Mesenchymal stem cell (in vitro differentiated cells and primary cell): ENCODE measurements around the gene SLC35A2.

ENCODE experiments used
- DNase-seq: peaks from one replicate; pipeline ENCODE4 v3.0.0-alpha.2; 2013
- H2AFZ ChIP-seq: one replicate; pipeline ENCODE4 v1.6.1; 2013; ENCODE audit warnings: low read depth, mild to moderate bottlenecking, control low read depth, inconsistent platforms, low read length, moderate library complexity
- H2AK5ac ChIP-seq: 2 replicates; pipeline ENCODE4 v1.6.1; 2013; ENCODE audit warnings: low read length, moderate library complexity, mild to moderate bottlenecking, inconsistent platforms; ENCODE audit not compliant: severe bottlenecking
- H2BK120ac ChIP-seq: one replicate; pipeline ENCODE4 v1.6.1; 2013; ENCODE audit warnings: low read depth, mild to moderate bottlenecking, inconsistent platforms, low read length, moderate library complexity
- H2BK12ac ChIP-seq, 2 experiments: one replicate each; pipeline ENCODE4 v1.6.1; 2013; ENCODE audit warnings: inconsistent platforms in 2 of 2, low read length in 2 of 2, mild to moderate bottlenecking in 2 of 2, moderate library complexity in 2 of 2, control low read depth in 1 of 2
- H2BK15ac ChIP-seq: one replicate; pipeline ENCODE4 v1.6.1; 2013; ENCODE audit warnings: mild to moderate bottlenecking, low read depth, inconsistent platforms; ENCODE audit not compliant: poor library complexity, severe bottlenecking
- H2BK5ac ChIP-seq: 2 replicates; pipeline ENCODE4 v1.6.1; 2013; ENCODE audit warnings: low read depth, mild to moderate bottlenecking, low read length, control low read depth, inconsistent platforms; ENCODE audit not compliant: poor library complexity, severe bottlenecking
- H3K14ac ChIP-seq, 2 experiments: one replicate each; pipeline ENCODE4 v1.6.1; 2013; ENCODE audit warnings: inconsistent platforms in 2 of 2, low read length in 2 of 2, control low read depth in 1 of 2, mild to moderate bottlenecking in 1 of 2, moderate library complexity in 1 of 2
- H3K18ac ChIP-seq, 2 experiments: one replicate each; pipeline ENCODE4 v1.6.1; 2013; ENCODE audit warnings: inconsistent platforms in 2 of 2, low read length in 2 of 2, control low read depth in 1 of 2, low read depth in 1 of 2, mild to moderate bottlenecking in 1 of 2
- H3K23ac ChIP-seq, 2 experiments: one replicate each; pipeline ENCODE4 v1.6.1; 2013; ENCODE audit warnings: inconsistent platforms in 2 of 2, low read length in 2 of 2, mild to moderate bottlenecking in 2 of 2, moderate library complexity in 2 of 2, control low read depth in 1 of 2
- H3K27ac ChIP-seq: 2 replicates; pipeline ENCODE4 v1.5.1; 2013; ENCODE audit warnings: mild to moderate bottlenecking, moderate library complexity, low read length, control low read depth, inconsistent platforms; ENCODE audit not compliant: poor library complexity, severe bottlenecking
- H3K27me3 ChIP-seq, 2 experiments: 2 replicates each; pipeline versions ENCODE4 v1.6.1 to v1.7.0; 2013; ENCODE audit warnings: low read length in 2 of 2, mild to moderate bottlenecking in 2 of 2, moderate library complexity in 2 of 2, control low read depth in 1 of 2, inconsistent platforms in 1 of 2; ENCODE audit not compliant: control insufficient read depth in 1 of 2, insufficient read depth in 1 of 2
- H3K36me3 ChIP-seq, 2 experiments: 2 replicates each; pipeline versions ENCODE4 v1.6.1 to v1.7.0; 2013; ENCODE audit warnings: low read length in 2 of 2, control low read depth in 1 of 2, inconsistent platforms in 1 of 2, low read depth in 1 of 2, mild to moderate bottlenecking in 1 of 2; ENCODE audit not compliant: insufficient read depth in 2 of 2, control insufficient read depth in 1 of 2
- H3K4ac ChIP-seq, 2 experiments: one replicate each; pipeline ENCODE4 v1.6.1; 2013; ENCODE audit warnings: inconsistent platforms in 2 of 2, low read length in 2 of 2, mild to moderate bottlenecking in 2 of 2, moderate library complexity in 2 of 2, control low read depth in 1 of 2, low read depth in 1 of 2
- H3K4me1 ChIP-seq: 2 replicates; pipeline ENCODE4 v1.6.1; 2013; ENCODE audit warnings: low read depth, low read length, control low read depth; ENCODE audit not compliant: control insufficient read depth, insufficient read depth
- H3K4me2 ChIP-seq: 2 replicates; pipeline ENCODE4 v1.6.1; 2013; ENCODE audit warnings: low read length, mild to moderate bottlenecking, inconsistent platforms; ENCODE audit not compliant: poor library complexity, severe bottlenecking
- H3K4me3 ChIP-seq, 2 experiments: 2 replicates each; pipeline versions ENCODE4 v1.5.1 to v1.7.0; 2013; ENCODE audit warnings: low read length in 2 of 2, mild to moderate bottlenecking in 2 of 2, control low read depth in 1 of 2, low read depth in 1 of 2; ENCODE audit not compliant: insufficient read depth in 1 of 2
- H3K79me1 ChIP-seq: replicated peaks from 2 replicates; pipeline ENCODE4 v1.6.1; 2013; ENCODE audit warnings: mild to moderate bottlenecking, control low read depth, low read length, inconsistent platforms; ENCODE audit not compliant: poor library complexity, severe bottlenecking
- H3K9ac ChIP-seq: 2 replicates; pipeline ENCODE4 v1.7.0; 2013; ENCODE audit warnings: mild to moderate bottlenecking, low read length, moderate library complexity
- H3K9me3 ChIP-seq: 2 replicates; pipeline ENCODE4 v1.7.0; 2013; ENCODE audit warnings: mild to moderate bottlenecking, low read length; ENCODE audit not compliant: control insufficient read depth
- H4K8ac ChIP-seq: one replicate; pipeline ENCODE4 v1.6.1; 2013; ENCODE audit warnings: inconsistent platforms, mild to moderate bottlenecking, low read length, moderate library complexity
- H4K91ac ChIP-seq: one replicate; pipeline ENCODE4 v1.6.1; 2013; ENCODE audit warnings: mild to moderate bottlenecking, low read length, inconsistent platforms
- WGBS: methylation state at CpG from one replicate; pipeline ENCODE4 v1.1.7; 2013; ENCODE audit warnings: mixed read lengths; 5-methylcytosine and 5-hydroxymethylcytosine counted together

Gene SLC35A2

GRCh38 chrX:48917139-48918001 is 5.9 kb upstream of the SLC35A2 start:
- H3K14ac ChIP-seq, result no peak overlapping the region
- H3K4me1 ChIP-seq, result peaks cover 13% of the 10 kb centered on the region
- no peak overlapping the region for H4K8ac ChIP-seq
- H3K4ac ChIP-seq, result peak overlapping the region in 1 of 2 experiments; percentile 6
- no peaks in the 10 kb centered on the region for H3K9me3 ChIP-seq
- peak overlapping the region; percentile 46 to 49 for H3K4me3 ChIP-seq
- no peak overlapping the region for H2BK5ac ChIP-seq
- no peak overlapping the region for H3K9ac ChIP-seq
- no peak overlapping the region for H2BK15ac ChIP-seq
- H2BK120ac ChIP-seq, result no peak overlapping the region
- no peak overlapping the region for H3K23ac ChIP-seq
- H3K79me1 ChIP-seq, result peaks cover 17% of the 10 kb centered on the region
- H3K4me2 ChIP-seq, result peak overlapping the region; percentile 78
- H2AK5ac ChIP-seq, result no peak overlapping the region
- H2AFZ ChIP-seq, result no peak overlapping the region
- peaks cover 17 to 27% of the 10 kb centered on the region in 2 experiments for H3K36me3 ChIP-seq
- peak overlapping the region in 1 of 2 experiments; percentile 12 for H3K18ac ChIP-seq
- peaks cover 0 to 3% of the 10 kb centered on the region in 2 experiments for H3K27me3 ChIP-seq
- WGBS, result 9% methylated on average over 23 of the region's 27 CpGs
- no peak overlapping the region for H2BK12ac ChIP-seq
- peak; percentile 92 for DNase-seq
- H4K91ac ChIP-seq, result no peak overlapping the region
- H3K27ac ChIP-seq, result peak overlapping the region; percentile 26

DNA sequence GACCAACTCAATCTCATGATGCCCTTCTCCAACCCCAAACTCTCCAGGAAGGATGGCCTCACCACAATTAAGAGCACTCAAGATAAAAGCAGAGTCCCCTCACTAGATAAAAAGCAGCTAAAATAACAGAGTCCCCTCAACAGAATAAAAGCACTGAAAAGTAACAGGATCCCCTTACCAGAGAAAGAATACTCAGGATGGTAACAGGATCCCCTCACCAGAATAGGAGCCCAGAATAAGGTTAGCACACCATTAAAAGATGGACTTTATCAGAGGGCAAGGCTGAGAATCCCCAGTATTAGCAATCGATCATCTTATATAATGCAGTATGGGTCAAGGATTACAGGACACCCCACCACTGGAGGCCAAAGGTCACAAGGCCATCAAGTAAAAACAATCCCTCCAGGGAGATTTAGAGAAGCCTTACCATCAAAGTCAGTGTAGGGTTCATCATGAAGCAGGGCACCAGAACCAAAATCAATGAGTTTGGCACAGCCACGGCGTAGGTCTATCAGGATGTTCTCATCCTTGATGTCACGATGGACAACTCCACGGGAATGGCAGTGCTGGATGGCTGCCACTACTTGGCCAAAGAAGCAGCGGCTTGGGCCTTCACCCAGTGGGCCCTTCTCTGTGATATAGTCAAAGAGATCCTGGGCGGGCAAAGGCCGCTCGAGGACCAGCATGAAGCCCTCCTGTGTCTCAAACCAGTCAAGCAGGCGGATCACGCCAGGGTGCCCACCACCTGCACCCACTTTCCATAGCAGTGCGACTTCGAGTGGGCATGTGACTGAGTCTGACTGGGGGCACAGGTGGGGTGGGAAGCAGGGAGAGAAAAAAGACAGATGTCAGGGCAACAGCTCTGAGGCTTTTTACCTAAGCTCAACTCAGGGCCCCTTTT is 3.4 kb upstream of the SLC35A2 start:
- no peak overlapping the region for H3K18ac ChIP-seq
- no peak overlapping the region for H2AFZ ChIP-seq
- H3K4me2 ChIP-seq, result no peak overlapping the region
- peaks cover 16% of the 10 kb centered on the region for H3K79me1 ChIP-seq
- H4K91ac ChIP-seq, result no peak overlapping the region
- no peak overlapping the region for H3K4ac ChIP-seq
- H2BK15ac ChIP-seq, result no peak overlapping the region
- H3K4me3 ChIP-seq, result no peak overlapping the region
- peaks cover 0 to 3% of the 10 kb centered on the region in 2 experiments for H3K27me3 ChIP-seq
- H2BK5ac ChIP-seq, result no peak overlapping the region
- H3K9me3 ChIP-seq, result peaks cover 3% of the 10 kb centered on the region
- H4K8ac ChIP-seq, result no peak overlapping the region
- H2BK12ac ChIP-seq, result no peak overlapping the region
- no peak overlapping the region for H3K9ac ChIP-seq
- H3K14ac ChIP-seq, result no peak overlapping the region
- no peak overlapping the region for H3K23ac ChIP-seq
- 98% methylated on average over 11 of the region's 13 CpGs for WGBS
- no peak overlapping the region for H2AK5ac ChIP-seq
- H3K36me3 ChIP-seq, result peaks cover 8 to 20% of the 10 kb centered on the region in 2 experiments
- H2BK120ac ChIP-seq, result no peak overlapping the region
- DNase-seq, result no peak
- H3K4me1 ChIP-seq, result peaks cover 14% of the 10 kb centered on the region
- H3K27ac ChIP-seq, result no peak overlapping the region

DNA sequence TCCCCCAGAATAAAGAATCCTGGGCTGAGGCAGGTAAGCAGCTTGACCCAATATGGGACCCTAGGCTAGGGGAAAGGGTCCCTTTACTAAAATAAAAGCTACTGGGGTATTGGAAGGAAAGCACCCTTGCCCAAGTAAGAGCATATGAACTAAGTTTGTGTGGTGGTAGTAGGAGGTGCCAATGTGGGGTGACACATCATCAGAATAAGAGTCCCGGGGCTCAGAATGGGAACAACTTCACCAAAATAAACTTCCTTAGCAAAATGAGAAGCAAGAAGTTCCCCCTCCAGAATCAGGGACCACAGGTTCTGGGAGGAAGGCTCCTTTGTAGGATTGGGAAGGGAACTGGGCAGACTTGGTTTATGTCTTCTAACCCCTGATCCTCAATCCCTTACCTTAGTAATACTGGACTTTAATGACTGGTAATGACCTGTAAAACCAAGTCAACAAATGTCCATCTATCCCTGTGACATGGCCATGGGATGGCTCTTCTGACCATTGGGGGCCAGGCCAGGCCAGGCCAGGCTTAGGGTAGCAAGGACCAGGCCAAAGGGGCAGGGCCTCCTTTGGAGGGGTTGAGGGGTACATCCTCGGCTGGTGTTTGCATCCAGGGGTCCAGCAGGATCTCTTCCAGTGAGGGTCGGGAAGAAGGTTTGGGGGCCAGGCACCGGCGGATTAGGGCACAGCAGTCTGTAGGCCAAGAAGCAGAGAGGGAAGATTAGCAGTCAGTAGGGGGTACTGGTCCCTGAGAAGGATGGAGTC is 2.3 kb upstream of the SLC35A2 start:
- Histone ChIP-seq H3K9ac (no peak overlapping the region), H2BK5ac (no peak overlapping the region), H2BK15ac (no peak overlapping the region), H4K8ac (no peak overlapping the region), H2BK12ac (no peak overlapping the region), H3K4me2 (no peak overlapping the region), H2AK5ac (no peak overlapping the region), H2AFZ (no peak overlapping the region), H3K4ac (no peak overlapping the region), H3K18ac (no peak overlapping the region), H3K27me3 (peaks cover 0 to 3% of the 10 kb centered on the region in 2 experiments), H3K4me1 (peaks cover 16% of the 10 kb centered on the region), H2BK120ac (no peak overlapping the region), H3K27ac (no peak overlapping the region), H3K14ac (no peak overlapping the region), H3K4me3 (no peak overlapping the region), H3K23ac (no peak overlapping the region), H3K36me3 (peaks cover 14 to 24% of the 10 kb centered on the region in 2 experiments), H3K9me3 (peaks cover 3% of the 10 kb centered on the region), H3K79me1 (peaks cover 18% of the 10 kb centered on the region), H4K91ac (no peak overlapping the region)
- 95% methylated on average over 2 of the region's 5 CpGs for WGBS
- no peak for DNase-seq
